H9 (cell line): Measurements from ENCODE around the gene RNF111. TPM values are rescaled to one million over a fixed set of nuclear protein-coding genes. Genes with fewer than 3 reads are reported as not detected.
A peak's percentile ranks its signal among the peaks of the same experiment; 100 is the strongest.

Source experiments
- DNase-seq: peaks from one replicate; pipeline ENCODE4 v3.0.0-alpha.2; 2017
- H2AFZ ChIP-seq: one replicate; pipeline ENCODE4 v1.6.1; 2013; ENCODE audit warnings: mild to moderate bottlenecking, low read length, control low read depth, moderate library complexity
- H2AK5ac ChIP-seq: 2 replicates; pipeline ENCODE4 v1.6.1; 2013; ENCODE audit warnings: low read length, control low read depth, mixed read lengths; ENCODE audit not compliant: insufficient read length
- H2BK120ac ChIP-seq: one replicate; pipeline ENCODE4 v1.6.1; 2013; ENCODE audit warnings: low read depth, mild to moderate bottlenecking, low read length, control low read depth, inconsistent platforms; ENCODE audit not compliant: poor library complexity, severe bottlenecking
- H2BK12ac ChIP-seq: 2 replicates; pipeline ENCODE4 v1.6.1; 2013; ENCODE audit warnings: low read length, control low read depth, mixed read lengths, low read depth; ENCODE audit not compliant: insufficient read length
- H2BK15ac ChIP-seq: 2 replicates; pipeline ENCODE4 v1.6.1; 2013; ENCODE audit warnings: low read depth, low read length, control low read depth
- H2BK20ac ChIP-seq: one replicate; pipeline ENCODE4 v1.6.1; 2013; ENCODE audit warnings: low read depth, mild to moderate bottlenecking, low read length, control low read depth, inconsistent platforms; ENCODE audit not compliant: poor library complexity, severe bottlenecking
- H2BK5ac ChIP-seq: 2 replicates; pipeline ENCODE4 v1.6.1; 2013; ENCODE audit warnings: low read length, control low read depth, mixed read lengths; ENCODE audit not compliant: insufficient read length
- H3K14ac ChIP-seq: 2 replicates; pipeline ENCODE4 v1.6.1; 2013; ENCODE audit warnings: low read length, control low read depth; ENCODE audit not compliant: insufficient read depth
- H3K18ac ChIP-seq: 2 replicates; pipeline ENCODE4 v1.6.1; 2013; ENCODE audit warnings: low read depth, mild to moderate bottlenecking, mixed read lengths, low read length, control low read depth; ENCODE audit not compliant: insufficient read length
- H3K23ac ChIP-seq: 2 replicates; pipeline ENCODE4 v1.6.1; 2013; ENCODE audit warnings: low read length, control low read depth, mixed read lengths, low read depth; ENCODE audit not compliant: insufficient read length
- H3K23me2 ChIP-seq: 2 replicates; pipeline ENCODE4 v1.6.1; 2013; ENCODE audit warnings: low read depth, mild to moderate bottlenecking, mixed read lengths, low read length, control low read depth; ENCODE audit not compliant: insufficient read length, poor library complexity, severe bottlenecking
- H3K27ac ChIP-seq: 2 replicates; pipeline ENCODE4 v1.5.1; 2013; ENCODE audit warnings: low read length, control low read depth, mixed read lengths, low read depth; ENCODE audit not compliant: insufficient read length
- H3K27me3 ChIP-seq: 2 replicates; pipeline ENCODE4 v1.6.1; 2013; ENCODE audit warnings: low read length, control low read depth, inconsistent platforms; ENCODE audit not compliant: insufficient read depth
- H3K4ac ChIP-seq: 2 replicates; pipeline ENCODE4 v1.6.1; 2013; ENCODE audit warnings: low read depth, mild to moderate bottlenecking, control low read depth, inconsistent platforms, low read length, moderate library complexity
- H3K4me1 ChIP-seq: 2 replicates; pipeline ENCODE4 v1.6.1; 2013; ENCODE audit warnings: low read length, control low read depth, inconsistent platforms; ENCODE audit not compliant: insufficient read depth
- H3K4me2 ChIP-seq: 2 replicates; pipeline ENCODE4 v1.6.1; 2013; ENCODE audit warnings: low read length, control low read depth, mixed read lengths; ENCODE audit not compliant: insufficient read length, insufficient read depth
- H3K56ac ChIP-seq: 2 replicates; pipeline ENCODE4 v1.6.1; 2013; ENCODE audit warnings: low read depth, mild to moderate bottlenecking, mixed read lengths, low read length, control low read depth; ENCODE audit not compliant: insufficient read length
- H3K79me1 ChIP-seq: 2 replicates; pipeline ENCODE4 v1.6.1; 2013; ENCODE audit warnings: low read depth, mild to moderate bottlenecking, moderate library complexity, low read length, control low read depth, inconsistent platforms; ENCODE audit not compliant: insufficient read depth, poor library complexity, severe bottlenecking
- H3K79me2 ChIP-seq: 2 replicates; pipeline ENCODE4 v1.6.1; 2013; ENCODE audit warnings: low read length, control low read depth, inconsistent platforms; ENCODE audit not compliant: insufficient read depth
- H3K9ac ChIP-seq: 2 replicates; pipeline ENCODE4 v1.6.1; 2013; ENCODE audit warnings: low read length, control low read depth, mixed read lengths; ENCODE audit not compliant: insufficient read length; ENCODE audit errors: extremely low read depth
- H3K9me3 ChIP-seq: one replicate; pipeline ENCODE4 v1.6.1; 2013; ENCODE audit warnings: low read depth, low read length, inconsistent platforms; ENCODE audit not compliant: control insufficient read depth
- H3T11ph ChIP-seq: one replicate; pipeline ENCODE4 v1.6.1; 2013; ENCODE audit warnings: mild to moderate bottlenecking, low read length, control low read depth, inconsistent platforms
- H4K20me1 ChIP-seq: one replicate; pipeline ENCODE4 v1.6.1; 2013; ENCODE audit not compliant: control insufficient read depth, insufficient read length, insufficient read depth
- H4K5ac ChIP-seq: 2 replicates; pipeline ENCODE4 v1.6.1; 2013; ENCODE audit warnings: low read depth, mild to moderate bottlenecking, mixed read lengths, low read length, control low read depth; ENCODE audit not compliant: insufficient read length
- H4K8ac ChIP-seq: replicated peaks from 2 replicates; pipeline ENCODE4 v1.6.1; 2013; ENCODE audit warnings: low read length, control low read depth, mixed read lengths, low read depth; ENCODE audit not compliant: insufficient read length
- H4K91ac ChIP-seq: 2 replicates; pipeline ENCODE4 v1.6.1; 2013; ENCODE audit warnings: low read depth, mild to moderate bottlenecking, moderate library complexity, mixed read lengths, low read length, control low read depth; ENCODE audit not compliant: insufficient read length
- H3K27ac Mint-ChIP-seq, 3 experiments: 2 replicates in 2 of 3; 3 replicates in 1 of 3; pipeline ENCODE4 v1.8.0; 2020 to 2021; ENCODE audit warnings: mixed read lengths in 3 of 3, mild to moderate bottlenecking in 1 of 3, moderate library complexity in 1 of 3
- H3K27me3 Mint-ChIP-seq: 2 replicates; pipeline ENCODE4 v1.8.0; 2021; ENCODE audit warnings: low read depth, mild to moderate bottlenecking, moderate library complexity, mixed read lengths
- H3K36me3 Mint-ChIP-seq, 3 experiments: 2 replicates in 2 of 3; 3 replicates in 1 of 3; pipeline ENCODE4 v1.8.0; 2020 to 2021; ENCODE audit warnings: low read depth in 3 of 3, mixed read lengths in 3 of 3; ENCODE audit not compliant: insufficient read depth in 1 of 3
- H3K4me1 Mint-ChIP-seq, 2 experiments: 2 replicates each; pipeline ENCODE4 v1.8.0; 2020; ENCODE audit warnings: mixed read lengths in 2 of 2
- H3K4me3 Mint-ChIP-seq, 2 experiments: 2 replicates in 1 of 2; 3 replicates in 1 of 2; pipeline ENCODE4 v1.8.0; 2020 to 2021; ENCODE audit warnings: mild to moderate bottlenecking in 2 of 2, mixed read lengths in 2 of 2, moderate library complexity in 1 of 2
- H3K9me3 Mint-ChIP-seq, 2 experiments: 2 replicates in 1 of 2; 3 replicates in 1 of 2; pipeline ENCODE4 v1.8.0; 2020; ENCODE audit warnings: mild to moderate bottlenecking in 2 of 2, mixed read lengths in 2 of 2, moderate library complexity in 1 of 2
- CTCF ChIP-seq: fragments of 200-600 bp; sonication (generic); conservative IDR thresholded peaks from 3 replicates; pipeline ENCODE4 v1.8.0; 2021; ENCODE audit warnings: antibody characterized with exemption, mild to moderate bottlenecking
- WGBS: extraction: QIAGEN DNeasy Blood & Tissue Kit; methylation state at CpG from one replicate; pipeline ENCODE4 v1.1.7; 2013; ENCODE audit warnings: missing lambda C conversion rate, low lambda C conversion rate, mixed read lengths; ENCODE audit not compliant: insufficient read length; ENCODE audit errors: extremely low coverage; 5-methylcytosine and 5-hydroxymethylcytosine counted together
- total RNA-seq: library from RNA; stranded (reverse); gene quantifications from 2 replicates; pipeline ENCODE4 v1.2.1, GENCODE V29; 2021

Gene RNF111
- total RNA-seq, 1 experiment from 2014 or later: 28.0 TPM

GRCh38 chr15:59105854-59106253 is 118.4 kb downstream of the RNF111 start:
- H3K36me3 Mint-ChIP-seq: peaks cover 26 to 40% (median 38%) of the 10 kb centered on the region in 3 experiments

More at GRCh38 chr15:59105854-59106253, 118.4 kb downstream of the RNF111 start:
- H3K27ac ChIP-seq: no peak overlapping the region
- H3K4me2 ChIP-seq: peak overlapping the region; percentile 81
- peaks cover 9% of the 10 kb centered on the region for H3K23me2 ChIP-seq
- H3K18ac ChIP-seq: no peak overlapping the region
- Mint-ChIP-seq H3K27ac (peak overlapping the region; percentile 95 to 99 (median 97); a peak in 6 of 7 replicates), H3K4me1 (peaks cover 8 to 13% of the 10 kb centered on the region in 2 experiments), H3K9me3 (no peaks in the 10 kb centered on the region), H3K27me3 (no peaks in the 10 kb centered on the region), H3K4me3 (peak overlapping the region; percentile 95 to 98)
- H4K8ac ChIP-seq: no peak overlapping the region
- H4K20me1 ChIP-seq: no peaks in the 10 kb centered on the region
- H2BK12ac ChIP-seq: no peak overlapping the region
- H2BK120ac ChIP-seq: no peak overlapping the region
- H3K23ac ChIP-seq: no peak overlapping the region
- H3K79me1 ChIP-seq: no peaks in the 10 kb centered on the region
- no peak overlapping the region for H3T11ph ChIP-seq
- H3K9ac ChIP-seq: peak overlapping the region; percentile 83
- H3K27me3 ChIP-seq: no peaks in the 10 kb centered on the region
- no peak overlapping the region for H3K56ac ChIP-seq
- H4K91ac ChIP-seq: no peak overlapping the region
- no peak for DNase-seq
- no peaks in the 10 kb centered on the region for H3K4me1 ChIP-seq
- no peaks in the 10 kb centered on the region for H3K79me2 ChIP-seq
- H3K14ac ChIP-seq: no peak overlapping the region
- no peak overlapping the region for H2BK15ac ChIP-seq
- no peak overlapping the region for H2BK5ac ChIP-seq
- H3K9me3 ChIP-seq: no peaks in the 10 kb centered on the region
- TF ChIP-seq CTCF: no peak; the same call in 2 of the 3 replicates
- H2BK20ac ChIP-seq: no peak overlapping the region
- H2AFZ ChIP-seq: no peak overlapping the region
- no CpG with 5 or more reads among the region's 2 CpGs for WGBS
- no peak overlapping the region for H3K4ac ChIP-seq
- no peak overlapping the region for H2AK5ac ChIP-seq
- no peak overlapping the region for H4K5ac ChIP-seq
